Measurements from ENCODE around the gene EIF2D.
"Not testable (repeated sequence)": the region's sequence is repeated elsewhere in the genome, so short reads cannot be mapped to it uniquely, and the experiment has no call there.

The EIF2D gene

DNA sequence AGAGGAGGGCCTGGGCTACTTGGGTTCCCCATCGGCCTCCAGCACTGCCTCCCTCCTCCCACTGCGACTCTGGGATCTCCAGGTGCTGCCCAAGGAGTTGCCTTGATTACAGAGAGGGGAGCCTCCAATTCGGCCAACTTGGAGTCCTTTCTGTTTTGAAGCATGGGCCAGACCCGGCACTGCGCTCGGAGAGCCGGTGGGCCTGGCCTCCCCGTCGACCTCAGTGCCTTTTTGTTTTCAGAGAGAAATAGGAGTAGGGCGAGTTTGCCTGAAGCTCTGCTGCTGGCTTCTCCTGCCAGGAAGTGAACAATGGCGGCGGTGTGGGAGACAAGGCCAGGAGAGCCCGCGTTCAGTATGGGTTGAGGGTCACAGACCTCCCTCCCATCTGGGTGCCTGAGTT is 24.4 kb downstream of the EIF2D start:
- no peak for DNase-seq (ENCODE audit: low read depth in 2 of 2)

DNA sequence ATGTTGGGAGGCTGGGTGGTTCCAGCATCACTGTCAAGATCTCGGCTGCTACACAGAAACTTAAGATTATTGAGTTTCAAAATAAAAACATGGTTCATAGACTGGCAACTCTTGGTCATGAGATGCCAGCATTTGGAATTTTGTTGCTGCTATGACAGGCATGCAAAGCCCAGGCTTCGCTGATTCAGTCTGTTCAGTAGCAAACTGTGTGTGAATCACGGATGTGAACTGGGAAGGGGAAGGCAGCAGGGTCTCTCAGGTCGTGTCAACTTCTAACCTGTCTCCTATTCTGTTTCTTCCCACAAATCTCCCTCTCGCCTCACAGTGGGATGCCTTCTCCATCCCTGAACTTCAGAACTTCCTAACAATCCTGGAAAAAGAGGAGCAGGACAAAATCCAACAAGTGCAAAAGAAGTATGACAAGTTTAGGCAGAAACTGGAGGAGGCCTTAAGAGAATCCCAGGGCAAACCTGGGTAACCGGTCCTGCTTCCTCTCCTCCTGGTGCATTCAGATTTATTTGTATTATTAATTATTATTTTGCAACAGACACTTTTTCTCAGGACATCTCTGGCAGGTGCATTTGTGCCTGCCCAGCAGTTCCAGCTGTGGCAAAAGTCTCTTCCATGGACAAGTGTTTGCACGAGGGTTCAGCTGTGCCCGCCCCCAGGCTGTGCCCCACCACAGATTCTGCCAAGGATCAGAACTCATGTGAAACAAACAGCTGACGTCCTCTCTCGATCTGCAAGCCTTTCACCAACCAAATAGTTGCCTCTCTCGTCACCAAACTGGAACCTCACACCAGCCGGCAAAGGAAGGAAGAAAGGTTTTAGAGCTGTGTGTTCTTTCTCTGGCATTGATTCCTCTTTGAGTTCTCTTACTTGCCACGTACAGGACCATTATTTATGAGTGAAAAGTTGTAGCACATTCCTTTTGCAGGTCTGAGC is 25.5 kb downstream of the EIF2D start:
- DNase-seq (ENCODE audit: low read depth in 2 of 2): no peak

DNA sequence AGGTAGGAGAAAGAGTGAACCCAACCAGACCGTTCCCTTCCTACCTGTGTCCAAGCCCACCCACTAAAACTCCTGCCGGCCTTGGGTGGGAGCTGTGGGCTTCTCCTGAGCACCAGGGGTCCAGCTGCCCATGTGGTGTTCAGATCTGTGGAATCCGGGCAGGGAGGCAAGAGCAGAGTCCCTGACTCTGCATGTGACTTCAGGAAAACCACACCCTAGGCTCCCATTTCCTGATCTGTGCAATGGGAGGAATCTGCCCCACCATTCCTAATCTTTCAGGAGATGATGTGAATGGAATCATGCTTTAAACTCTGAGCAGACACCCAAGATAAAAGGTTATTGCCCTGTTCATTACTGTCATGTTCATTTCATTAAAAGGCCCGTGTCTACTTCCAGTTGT is 27.6 kb downstream of the EIF2D start:
- DNase-seq (ENCODE audit: low read depth in 2 of 2): no peak

DNA sequence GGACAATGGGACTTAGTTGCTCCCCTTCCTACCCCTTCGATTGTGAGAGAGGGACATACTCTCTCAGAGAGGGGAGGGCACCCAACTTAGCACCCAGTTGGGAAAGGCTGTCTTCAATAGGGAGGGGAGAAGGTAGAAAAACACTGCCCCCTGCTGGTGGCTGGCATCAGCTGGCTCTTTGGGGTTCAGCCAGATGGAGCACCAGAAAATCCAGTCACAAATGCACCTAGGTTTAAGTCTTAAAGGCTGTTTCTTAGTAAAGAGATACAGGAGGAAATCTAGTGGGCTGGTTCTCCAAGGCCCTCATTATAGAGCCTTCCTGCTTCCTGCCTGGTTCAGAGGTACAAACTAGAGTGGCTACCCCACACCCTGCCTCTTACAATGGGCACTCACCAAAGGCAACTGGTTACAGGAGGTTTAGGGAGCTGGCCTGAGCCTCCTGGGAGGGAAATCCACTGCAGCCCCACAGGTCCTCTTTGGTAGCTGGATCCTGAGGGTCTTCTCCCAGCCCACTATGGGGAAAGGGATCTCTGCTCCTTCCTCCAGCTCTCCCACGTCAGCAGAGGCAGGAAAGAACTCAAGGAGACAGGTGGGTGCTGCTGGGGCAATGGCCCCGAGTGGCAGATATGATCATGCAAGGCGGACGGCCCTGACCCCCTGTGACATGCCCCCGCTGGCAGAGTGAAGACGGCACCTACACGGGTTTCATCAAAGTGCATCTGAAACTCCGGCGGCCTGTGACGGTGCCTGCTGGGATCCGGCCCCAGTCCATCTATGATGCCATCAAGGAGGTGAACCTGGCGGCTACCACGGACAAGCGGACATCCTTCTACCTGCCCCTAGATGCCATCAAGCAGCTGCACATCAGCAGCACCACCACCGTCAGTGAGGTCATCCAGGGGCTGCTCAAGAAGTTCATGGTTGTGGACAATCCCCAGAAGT is 28.3 kb downstream of the EIF2D start:
- peak; percentile 69 to 84 for DNase-seq (ENCODE audit: low read depth in 2 of 2)

DNA sequence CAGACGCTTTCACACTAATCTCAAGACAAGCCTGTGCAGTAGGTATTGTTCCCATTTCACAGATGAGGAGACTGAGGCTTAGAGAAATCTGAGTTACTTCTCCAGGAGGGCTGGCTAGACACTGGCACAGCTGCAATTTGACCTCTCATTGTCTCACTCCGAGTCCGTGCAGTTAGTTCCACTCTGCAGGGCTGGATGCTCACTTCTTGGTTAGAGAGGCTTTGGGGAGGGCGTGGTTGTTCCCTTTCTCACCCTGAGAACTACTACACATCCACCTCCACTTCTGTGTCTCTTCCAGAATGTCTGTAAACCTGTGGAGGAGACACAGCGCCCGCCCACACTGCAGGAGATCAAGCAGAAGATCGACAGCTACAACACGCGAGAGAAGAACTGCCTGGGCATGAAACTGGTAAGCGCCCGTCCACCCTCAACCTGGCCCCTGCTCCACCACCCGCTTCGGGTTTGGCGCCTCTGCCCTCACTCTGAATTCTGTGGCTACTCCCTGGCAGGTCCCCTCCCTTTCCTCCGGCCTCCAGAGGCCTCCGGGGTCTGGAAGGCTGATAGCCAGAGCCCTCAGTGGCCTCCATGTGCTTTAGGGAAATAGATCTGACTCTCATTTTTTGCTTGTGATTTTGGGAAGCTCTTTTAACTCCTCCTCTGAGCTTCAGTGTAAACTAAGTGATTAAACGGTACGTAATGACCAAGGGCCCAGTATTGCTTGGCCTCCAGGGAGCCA is 29.1 kb downstream of the EIF2D start:
- DNase-seq (ENCODE audit: low read depth in 2 of 2): no peak

DNA sequence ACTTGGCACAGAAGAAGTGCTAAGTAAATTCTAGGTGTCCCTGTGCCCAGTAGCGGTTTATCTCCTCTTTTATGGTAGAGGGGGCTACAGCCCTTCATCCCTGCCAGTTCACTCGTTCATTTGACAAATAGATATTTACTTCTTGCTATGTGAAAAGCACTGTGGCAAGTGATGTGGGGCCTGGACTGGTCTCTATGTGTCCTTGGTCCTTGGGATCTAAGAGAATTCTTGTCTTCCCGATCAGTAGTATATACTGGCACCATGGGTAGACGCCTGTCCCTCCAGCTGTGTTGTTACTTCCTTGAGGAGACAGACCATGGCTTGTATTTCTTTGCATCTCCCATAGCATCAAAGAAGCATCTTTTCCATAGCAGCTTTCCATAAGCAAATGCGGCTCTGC is 29.7 kb downstream of the EIF2D start:
- no peak for DNase-seq (ENCODE audit: low read depth in 2 of 2)

DNA sequence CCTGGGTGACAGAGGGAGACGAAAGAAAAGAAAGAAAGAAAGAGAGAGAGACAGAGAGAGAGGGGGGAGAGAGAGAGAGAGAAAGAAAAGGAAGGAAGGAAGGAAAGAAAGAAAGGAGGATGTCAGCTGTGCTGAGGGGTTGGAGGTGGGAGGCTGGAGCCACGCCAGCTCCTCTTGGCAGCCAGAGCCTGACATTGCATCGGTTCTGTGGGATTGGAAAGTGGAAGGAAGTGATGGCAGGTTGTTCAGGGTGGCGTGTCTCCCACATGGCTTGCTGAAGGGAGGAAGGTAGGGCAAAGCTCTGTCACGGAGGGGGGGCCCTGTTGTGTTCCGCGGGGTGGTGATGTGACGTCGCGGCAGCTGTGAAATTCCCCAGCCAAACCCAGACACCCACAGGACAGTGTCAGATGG is 30.7 kb downstream of the EIF2D start:
- peak in 1 of 2 experiments; percentile 59 for DNase-seq (ENCODE audit: low read depth in 2 of 2)

DNA sequence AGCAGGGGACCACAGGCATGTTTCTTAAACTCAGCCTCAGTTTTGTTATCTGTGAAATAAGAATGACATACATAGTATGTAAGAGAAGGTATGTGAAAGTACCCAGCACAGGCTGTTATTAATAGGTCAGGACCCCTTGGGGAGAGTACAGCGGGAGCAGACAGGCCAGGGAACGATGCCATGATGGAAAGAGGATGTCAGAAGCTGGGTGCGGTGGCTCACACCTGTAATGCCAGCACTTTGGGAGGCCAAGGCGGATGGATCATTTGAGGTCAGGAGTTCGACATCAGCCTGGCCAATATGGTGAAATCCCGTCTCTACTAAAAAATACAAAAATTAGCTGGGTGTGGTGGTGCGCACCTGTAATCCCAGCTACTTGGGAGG is 31.2 kb downstream of the EIF2D start:
- not testable (repeated sequence) for DNase-seq (ENCODE audit: low read depth in 2 of 2)

DNA sequence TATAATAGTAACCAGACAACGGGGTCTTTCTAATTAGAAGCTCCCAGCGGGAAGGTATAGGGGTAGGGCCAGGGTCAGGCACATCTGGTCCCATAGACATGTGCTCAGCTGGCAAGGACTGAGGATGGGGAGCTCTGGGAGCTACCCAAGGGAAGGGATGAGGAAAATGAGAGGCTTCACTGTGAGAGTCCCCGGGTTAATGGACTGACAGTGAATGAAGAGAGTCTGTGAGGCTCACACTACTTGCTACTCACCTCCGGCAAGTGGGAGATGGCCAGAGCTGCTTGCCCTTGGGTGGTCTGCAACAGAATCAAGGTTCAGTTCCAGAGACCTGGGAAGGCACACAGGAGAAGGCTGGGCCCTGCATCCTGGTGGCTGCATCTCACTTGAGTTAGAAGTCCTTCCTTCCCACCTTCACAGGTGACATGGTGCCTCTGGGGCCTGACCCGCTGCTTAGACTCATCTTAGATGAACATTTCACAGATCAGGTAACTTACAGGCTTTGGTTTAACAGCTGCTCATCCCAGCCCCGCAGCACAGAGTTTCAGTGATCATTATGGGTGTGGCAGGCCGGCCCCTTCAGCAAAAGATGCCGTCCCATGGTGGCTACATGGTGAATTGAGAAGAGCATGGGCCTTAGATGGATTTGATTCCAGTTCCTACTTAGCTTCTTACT is 31.7 kb downstream of the EIF2D start:
- DNase-seq (ENCODE audit: low read depth in 2 of 2): no peak

DNA sequence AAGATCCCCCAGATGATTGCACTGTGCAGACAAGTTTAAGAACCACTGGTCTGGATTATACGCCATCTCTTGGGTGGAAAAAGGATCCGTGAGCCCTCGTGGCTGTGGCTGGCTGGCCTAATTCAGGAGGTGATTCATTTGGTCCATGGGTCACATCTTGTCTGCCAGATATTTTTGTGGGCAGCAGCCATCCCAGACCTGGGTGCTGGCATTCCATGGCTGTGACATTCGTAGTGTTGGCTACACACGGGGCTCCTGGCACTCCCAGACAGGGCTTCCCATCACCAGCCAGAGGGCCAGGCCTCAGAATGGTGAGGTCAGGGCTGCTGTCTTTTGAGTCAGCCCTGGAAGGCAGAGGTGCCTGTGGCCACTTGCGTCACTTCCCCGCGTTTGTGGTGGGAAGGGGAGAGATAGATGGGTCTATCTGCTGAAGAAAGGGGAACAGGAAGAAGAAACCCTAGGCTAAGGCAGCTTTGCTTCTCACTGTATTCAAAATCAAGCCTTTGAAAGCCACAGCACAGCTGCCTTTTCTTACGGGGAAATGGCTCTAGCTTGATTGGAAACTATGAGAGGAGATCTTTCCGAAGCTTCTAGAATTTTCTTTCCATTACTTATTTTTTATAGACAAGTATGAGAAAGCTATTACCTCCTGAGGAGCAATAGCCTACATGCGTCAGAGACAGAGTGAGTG is 32.4 kb downstream of the EIF2D start:
- peak; percentile 62 to 86 for DNase-seq (ENCODE audit: low read depth in 2 of 2)

DNA sequence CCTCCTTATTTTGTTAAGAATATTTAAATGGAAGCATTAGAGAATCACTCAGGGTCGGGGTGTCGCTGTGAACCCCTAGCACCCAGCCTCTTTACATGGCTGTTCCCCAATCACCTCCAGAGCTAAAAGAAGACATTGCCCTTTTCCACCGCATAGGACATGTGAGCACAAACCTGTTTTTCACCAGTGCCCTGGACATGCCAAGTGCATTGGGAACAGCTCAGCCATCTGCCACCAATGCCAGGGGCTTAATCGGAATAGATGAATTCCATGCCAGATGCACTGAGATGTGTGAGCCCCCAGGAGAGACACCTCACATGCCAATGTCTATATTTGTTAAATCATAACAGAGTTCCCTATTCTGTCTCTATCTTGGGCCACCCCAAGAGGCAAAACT is 33.3 kb downstream of the EIF2D start:
- no peak for DNase-seq (ENCODE audit: low read depth in 2 of 2)

DNA sequence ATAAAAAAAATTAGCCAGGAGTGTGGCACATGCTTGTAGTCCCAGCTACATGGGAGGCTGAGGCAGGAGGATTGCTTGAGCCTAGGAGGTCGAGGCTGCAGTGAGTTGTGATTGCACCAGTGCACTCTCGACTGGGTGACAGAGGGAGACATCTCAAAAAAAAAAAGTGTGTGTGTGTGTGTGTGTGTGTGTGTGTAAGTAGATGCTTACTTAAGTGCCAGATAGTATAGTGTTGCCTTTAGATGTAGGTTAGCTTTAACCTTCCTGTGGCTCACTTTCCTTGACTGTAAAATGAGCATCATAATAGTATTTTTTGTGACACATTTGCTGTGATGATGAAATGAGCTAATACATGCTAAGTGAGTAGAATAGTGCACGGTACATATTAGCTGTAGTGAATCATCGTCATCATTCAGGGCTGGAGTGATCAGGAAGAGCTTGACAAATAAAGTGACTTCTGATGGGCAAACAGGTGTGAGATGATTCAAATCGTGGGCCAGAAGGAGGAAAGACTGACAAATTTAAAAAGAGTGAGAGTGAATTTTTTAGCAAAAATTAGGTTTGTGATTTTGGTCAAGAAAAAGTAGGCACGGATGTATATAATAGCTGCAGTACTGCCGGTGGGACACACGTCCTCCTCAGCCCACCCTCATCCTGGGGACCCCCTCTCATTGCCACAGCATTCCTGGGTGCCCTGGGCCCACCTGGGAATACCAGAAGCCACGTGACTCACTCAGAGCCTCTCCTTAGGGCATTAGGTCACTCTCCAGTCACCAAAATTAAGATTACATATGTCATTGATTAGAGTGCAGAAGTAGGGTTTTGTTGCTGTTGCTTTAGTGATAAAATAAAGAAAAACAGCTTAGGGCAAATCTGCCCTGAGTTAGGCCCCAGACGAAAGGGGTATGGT is 33.9 kb downstream of the EIF2D start:
- DNase-seq (ENCODE audit: low read depth in 2 of 2): no peak

DNA sequence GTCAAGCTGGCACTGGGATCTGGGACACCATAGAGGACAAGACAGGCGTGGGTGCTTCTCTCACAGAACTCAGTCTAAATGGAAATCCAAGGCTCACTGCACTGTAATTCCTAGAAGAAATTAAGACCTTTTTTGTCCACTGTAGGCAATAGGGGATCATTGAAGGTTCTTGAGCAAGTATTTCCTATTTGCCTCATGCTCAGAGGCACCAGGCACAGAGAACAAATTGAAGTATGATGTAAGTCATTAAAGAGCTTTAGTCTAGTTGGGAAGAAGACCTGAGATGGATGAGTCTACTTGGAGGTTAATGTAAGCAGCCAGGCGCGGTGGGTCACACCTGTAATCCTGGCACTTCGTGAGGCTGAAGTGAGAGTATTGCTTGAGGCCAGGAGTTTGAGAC is 34.6 kb downstream of the EIF2D start:
- DNase-seq (ENCODE audit: low read depth in 2 of 2): no peak

DNA sequence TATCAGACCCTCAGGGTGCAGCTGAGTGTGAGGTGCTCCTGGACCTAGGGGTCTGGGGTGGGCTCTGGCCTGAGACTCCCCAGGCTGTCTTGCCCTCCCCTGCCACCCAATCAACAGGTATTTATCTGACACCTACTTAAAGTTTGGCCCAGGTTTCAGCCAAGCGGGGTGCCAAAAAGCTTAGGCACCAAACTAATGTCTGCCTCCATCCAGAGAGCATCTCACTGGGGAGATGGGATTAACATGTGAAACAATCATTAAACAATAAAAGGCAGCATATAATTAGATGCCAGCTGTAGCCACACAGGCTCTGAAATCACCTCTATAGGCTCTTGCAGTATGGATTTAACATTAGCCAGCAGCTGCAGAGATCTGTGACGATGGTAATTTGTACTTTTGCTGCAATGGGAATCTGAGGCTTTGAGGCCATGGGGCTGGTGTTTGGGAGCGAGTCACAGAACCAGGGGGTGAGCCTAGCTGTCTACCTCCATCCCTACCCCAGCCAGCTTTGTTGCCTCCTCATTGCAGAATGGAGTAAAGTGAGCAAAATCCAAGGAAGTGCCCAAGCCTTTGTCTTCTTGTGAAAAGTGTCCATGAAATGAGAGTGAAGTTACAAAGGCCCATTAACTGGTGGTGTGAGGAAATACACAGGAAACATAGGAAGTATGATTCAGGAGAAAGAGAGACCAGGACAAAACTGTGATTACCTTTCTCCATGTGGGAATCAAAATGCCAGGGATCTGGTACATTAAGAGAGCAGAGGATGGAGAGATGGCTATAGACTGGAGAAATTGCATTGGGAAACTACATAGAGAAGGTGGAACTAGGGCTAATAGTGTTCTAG is 36.1 kb downstream of the EIF2D start:
- no peak for DNase-seq (ENCODE audit: low read depth in 2 of 2)

DNA sequence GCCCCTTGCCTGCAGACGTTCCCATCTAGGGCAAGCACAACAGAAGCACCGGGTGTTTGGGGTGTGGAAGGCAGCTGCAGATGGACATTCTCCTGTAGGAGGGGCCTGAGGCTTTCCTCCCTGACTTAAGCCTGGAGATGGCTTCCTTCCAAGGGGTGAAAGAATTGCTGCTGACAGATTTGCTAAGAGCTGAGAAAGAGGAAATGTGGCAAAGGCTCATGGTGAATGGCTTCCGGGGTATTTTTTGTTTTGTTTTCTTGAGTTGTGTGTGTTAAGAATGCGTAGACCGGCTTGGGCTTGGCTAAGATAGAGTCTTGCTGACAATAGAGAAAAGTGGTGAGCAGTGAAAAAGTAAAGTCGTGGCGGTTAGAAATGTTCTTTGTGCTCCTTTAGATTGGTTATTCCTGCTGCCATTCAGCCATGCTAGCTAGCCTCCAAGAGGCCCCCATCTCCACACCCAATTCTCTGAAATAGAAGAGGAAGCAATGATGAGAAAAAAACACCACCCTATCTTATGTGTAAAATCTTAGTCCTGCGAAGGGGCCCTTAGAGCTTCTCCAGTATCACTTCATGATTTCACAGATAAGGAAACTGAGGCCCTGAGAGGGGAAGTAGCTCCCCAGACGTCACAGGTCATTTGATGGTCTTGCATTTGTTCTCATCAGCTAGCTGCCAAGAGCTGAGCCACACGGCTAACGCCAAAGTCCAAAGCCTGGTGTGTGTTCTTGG is 36.9 kb downstream of the EIF2D start:
- no peak for DNase-seq (ENCODE audit: low read depth in 2 of 2)

DNA sequence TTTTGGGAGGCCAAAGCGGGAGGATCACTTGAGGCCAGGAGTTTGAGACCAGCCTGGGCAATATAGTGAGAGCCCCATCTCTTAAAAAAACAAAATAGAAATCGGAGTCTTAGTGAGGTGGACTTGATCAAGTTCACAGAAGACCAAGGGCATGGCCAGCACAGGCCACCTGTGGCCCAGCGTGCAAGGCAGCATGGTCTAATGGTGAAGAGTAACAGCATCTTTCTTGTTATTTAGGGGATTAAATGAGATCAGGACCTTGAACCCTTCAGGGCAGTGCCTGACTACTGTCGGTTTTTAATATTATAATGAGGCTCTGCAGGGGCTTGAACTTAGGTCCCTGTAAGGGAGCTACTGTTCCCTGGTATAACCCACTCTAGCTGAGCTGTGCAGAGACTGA is 38.5 kb downstream of the EIF2D start:
- no peak for DNase-seq (ENCODE audit: low read depth in 2 of 2)

DNA sequence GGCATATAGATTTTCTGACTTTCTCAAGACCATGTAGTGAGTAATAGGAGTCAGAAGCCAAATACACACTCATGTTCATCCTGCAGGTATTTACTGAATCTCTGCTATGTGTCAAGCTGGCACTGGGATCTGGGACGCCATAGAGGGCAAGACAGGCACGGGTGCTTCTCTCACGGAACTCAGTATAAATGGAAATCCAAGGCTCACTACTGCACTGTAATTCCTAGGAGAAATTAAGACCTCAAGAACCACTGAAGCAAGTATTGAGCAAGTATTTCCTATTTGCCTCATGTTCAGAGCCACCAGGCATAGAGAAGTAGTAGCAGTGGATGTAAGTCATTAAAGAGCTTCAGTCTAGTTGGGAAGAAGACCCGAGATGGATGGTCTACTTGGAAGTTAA is 38.9 kb downstream of the EIF2D start:
- no peak for DNase-seq (ENCODE audit: low read depth in 2 of 2)

DNA sequence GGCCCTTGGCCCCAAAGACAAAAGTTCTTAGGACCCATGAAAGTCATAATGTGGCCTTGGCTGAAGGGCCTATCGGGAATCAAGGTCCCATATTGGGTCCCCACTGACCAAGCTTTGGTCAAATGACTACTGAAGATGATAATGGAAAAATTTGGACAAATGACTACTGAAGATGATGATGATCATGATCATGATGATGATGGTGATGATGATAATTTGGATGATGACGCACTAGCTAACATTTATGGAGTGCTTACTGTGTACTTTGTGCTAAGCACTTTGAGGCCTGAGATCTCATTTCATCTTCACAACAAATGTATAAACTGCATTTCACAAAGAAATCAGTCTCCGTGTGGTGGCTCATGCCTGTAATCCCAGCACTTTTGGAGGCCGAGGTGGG is 39.4 kb downstream of the EIF2D start:
- DNase-seq (ENCODE audit: low read depth in 2 of 2): no peak
